Stimulated activated CD8-positive, alpha-beta memory T cell treated with anti-CD3 and anti-CD28 coated beads, Interleukin-7, amount 100 ng/mL, for 48 hours (primary cell): ENCODE measurements around the gene S100A4.
"Not testable (repeated sequence)": the region's sequence is repeated elsewhere in the genome, so short reads cannot be mapped to it uniquely, and the experiment has no call there.

Experiments
- DNase-seq, 2 donors: peaks; one replicate each; pipeline ENCODE4 v3.0.0-alpha.2; 2020; ENCODE audit warnings: low read depth in 1 of 2; ENCODE audit errors: extremely low read depth in 1 of 2

S100A4 gene

DNA sequence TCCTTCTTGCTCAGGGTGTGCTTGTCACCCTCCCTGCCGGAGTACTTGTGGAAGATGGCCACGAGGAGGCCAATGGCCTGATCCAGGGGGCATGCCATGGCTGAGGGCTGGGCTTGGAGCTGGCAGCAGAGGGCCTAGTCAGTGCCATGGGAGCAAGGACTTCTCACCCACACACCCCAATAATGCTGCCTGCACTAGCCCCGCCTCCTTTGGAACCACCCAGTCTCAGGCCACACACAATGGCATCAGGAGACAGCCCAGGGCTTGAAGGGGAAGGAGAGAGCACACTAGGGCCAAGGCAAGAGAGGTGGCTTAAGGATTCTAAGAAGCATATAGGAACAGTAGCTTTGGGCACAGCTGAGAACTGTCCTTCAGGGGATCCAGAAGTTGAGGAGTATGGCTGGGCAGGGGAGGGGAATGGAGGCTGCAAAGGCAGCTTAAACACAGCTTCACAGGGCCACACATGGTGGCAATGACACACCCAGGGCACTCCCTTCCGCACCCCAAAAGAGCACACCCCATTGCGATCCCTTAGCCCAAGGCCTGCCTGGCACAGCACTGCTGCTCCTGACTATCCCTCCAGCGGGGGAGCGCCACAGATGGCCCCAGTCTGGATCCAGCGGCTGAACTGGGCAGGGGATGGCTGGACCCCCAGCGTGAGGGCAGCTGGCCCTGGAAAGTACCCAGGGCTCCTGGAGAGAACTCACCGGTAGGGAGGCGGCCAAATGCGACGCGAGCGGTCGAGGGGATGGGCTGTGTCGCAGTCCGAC, 10.2 kb downstream of the S100A4 start, which contains the start of gene S100A6:
TSS of gene S100A6 (minus strand) at position 750 of the 770 bp plus-strand sequence. CDS start at position 98, 652 bp downstream.
- DNase-seq = no peak

DNA sequence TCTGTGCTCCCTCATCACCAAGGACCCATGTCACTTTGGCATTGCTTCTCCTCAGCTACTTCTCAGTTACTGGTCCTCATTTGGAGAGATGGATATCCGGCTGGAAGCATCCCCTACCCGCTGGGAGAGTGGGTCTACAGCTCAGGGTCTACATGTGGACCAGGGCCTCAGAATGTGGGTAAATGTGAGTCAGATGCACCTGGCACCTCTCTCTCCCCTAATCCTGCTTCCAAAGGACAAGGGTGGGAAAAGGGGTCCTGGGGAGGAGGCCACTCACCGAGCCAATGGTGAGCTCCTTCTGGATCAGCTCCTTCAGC, 10.7 kb downstream of the S100A4 start:
- no peak for DNase-seq

DNA sequence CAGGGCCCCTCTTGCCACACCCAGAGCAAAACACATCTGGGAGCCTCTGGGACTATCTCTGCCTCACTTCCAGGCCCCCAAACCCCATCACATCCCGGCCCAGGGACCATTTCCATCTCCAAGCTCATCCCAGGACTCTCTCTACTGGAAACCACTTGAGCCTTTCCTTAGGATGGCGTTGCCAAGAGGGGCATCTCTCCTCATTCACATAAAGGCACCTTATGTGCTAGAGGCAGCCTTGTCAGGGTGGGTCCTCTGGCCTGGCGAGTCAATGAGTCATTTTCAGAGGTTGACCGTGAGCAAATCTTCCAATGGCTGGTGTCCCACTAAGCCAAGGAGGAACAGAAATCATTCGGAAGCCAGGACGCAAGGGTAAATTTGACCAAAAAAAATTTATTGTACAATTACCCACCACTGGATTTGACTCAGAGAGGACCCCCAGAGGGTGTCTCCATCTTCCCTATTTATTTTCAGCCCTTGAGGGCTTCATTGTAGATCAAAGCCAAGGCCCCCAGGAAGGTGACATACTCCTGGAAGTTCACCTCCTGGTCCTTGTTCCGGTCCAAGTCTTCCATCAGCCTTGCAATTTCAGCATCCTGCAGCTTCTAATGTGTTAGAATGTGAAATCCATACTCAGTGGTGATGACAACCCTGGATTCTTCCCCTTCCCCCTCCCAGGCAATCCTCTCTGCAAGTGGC, 11.2 kb downstream of the S100A4 start:
- no peak for DNase-seq

DNA sequence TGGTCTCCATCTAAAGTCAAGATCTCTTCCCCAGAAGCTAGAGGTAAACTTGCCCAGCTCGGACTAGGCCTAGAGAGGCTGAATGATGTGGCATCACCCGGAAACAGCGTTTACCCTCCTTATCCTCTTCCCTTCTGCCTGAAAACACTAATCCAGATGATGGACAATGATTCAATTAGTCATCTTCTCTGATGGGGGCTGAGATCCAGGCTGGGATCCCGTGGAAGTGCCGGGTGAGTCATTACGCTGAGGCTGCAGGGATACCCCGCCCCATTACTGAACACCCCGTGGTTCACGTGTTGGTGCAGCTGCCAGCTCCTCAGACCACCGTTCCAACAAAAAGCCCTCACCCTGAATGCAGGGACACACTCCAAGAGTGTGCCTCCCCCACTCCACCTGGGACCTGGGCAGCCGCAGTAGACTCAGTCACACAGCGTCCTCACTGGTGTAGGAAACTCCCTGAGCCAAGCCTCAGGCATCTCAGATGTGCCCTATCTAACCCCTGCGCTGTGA, 11.9 kb downstream of the S100A4 start:
- DNase-seq = no peak

DNA sequence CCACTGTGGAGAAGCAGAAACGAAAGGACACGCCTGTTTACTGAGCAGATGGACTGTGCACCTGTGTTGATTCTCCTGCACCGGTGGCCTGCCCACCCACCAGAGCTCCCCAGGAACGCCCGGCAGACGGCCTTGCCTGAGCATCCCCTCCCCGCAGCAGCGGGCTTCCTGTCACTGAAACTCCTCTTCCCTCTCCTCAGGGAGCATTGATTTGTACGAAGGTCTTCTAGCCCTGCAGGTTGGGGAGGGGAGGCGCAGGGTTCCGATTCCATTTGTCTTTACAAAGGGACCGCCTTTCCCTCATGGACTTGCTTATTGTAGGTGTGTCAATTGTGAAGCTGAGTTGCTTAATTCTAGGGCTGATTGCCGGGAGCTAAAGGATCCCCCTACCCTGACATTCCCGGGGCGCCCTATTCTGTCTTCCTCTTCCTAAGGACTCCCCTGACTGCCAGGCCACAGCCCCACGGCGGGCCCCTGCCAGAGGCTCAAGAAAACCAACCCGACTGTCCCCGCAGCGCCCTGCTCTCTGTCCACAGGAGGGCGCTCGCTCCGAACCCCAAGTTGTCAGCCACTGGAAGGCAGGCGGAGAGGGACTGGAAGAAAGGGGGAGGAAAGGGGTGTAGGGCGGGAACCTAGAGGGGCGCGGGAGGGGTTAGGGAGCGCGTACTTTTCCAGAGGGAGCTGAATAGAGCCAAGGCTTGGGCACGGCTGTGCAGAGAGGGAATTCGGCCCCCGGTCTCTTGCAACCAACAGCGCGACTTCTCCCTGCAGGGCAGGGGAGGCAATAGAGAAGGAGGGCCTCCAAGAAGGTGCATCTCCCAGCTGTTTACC, 12.6 kb downstream of the S100A4 start:
- DNase-seq = peak in 1 of 2 donors; percentile 73

DNA sequence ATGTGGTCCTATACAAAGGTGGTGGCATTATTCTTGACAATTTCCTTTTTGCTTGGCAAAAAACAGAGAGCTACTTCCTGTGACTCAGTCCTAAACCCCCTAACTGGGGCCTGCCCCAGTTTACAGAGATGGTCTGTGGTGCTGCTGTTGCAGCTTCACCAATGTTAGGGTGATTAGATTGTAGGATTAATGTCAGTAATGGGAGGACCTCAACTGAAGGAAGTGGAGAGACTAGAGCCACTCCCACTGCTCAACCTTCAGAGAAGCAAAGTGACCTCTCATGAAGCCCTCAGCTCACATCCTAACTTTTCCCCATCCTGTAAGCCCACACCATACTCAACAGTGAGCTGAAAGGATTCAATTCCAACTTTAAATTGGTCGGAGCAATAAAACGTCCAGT, 13.4 kb downstream of the S100A4 start:
- no peak for DNase-seq

DNA sequence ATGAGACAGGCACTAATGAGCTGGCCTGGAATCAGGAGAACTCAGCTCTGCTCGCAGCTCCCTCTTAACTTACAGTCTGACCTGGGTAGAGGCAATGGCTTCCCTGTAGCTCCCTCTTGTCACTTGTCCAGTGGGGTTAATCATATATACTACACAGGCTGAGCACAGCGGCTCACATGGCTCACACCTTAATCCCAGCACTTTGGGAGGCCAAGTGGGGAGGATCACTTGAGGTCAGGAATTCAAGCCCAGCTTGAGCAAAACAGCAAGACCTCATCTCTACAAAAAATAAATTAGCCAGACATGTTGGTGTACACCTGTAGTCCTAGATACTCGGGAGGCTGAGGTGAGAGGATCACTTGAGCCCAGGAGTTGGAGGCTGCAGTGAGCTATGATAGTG, 14.0 kb downstream of the S100A4 start:
- DNase-seq = no peak

DNA sequence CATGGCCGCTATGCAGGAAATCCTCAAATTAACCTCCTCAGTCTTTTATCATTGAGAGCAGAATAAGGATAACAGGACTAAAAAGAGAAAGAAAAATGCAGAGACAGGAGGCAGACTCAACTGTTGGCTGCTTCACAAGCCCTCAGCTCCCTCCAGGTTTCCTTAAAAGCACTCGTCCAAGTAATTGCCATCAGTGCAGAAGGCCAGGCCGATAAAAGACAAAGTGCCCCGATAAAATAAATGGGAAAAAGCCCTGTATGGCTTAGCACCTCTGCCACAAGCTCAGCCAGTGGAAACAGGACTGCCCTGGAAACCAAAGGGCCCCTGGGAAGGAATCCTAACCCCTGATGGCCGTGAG, 17.9 kb downstream of the S100A4 start:
- no peak for DNase-seq

DNA sequence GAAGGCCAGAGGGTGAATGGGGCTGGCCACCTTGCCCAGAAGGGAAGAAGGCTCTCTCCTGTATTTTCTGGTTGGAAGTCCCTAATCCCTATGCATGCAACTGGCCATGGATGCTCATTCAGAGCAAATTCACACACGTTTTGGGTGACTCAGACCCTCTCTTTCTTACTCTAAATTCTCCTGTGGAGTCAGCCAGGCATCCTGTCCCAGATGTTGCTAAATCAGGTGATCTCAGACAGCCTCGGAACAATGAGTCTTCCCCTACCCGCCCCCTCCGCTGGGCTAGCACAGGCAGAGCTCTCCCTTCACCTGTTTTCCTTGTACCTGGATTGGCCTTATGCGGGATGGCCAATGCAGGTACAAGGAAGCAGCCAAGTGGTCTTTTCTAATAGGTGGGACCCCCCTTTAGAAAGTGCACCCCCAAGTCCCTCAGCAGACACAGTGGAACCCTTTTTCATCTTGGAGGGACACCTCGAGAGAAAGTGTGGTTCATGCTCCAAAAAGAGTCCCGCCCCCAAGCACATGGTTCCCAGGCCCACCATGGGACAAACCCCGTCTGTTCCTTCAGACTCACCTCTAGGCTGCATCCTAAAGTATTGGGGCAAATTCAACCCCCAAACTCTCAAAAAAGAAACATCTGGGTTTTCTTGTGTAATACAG, 18.5 kb downstream of the S100A4 start:
- DNase-seq = no peak

DNA sequence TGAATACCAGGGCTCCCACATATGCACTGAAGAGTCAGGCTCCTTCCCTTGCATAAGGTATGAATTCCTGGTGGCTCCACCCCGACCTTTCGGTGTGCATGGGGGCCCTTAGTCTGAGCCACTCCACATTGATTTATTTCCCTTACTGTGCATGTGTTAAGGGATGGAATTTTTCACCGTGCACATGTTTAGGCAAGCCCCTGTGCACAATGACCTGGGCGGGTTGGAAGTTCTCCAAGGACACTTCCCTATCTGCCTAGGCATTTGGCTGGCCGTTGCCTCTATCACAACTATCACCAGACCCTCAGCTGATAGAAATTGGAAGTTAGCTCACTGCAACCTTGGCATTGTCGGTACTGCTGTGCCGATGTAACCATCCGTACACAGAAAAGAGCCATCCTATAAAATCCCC, 19.5 kb downstream of the S100A4 start:
- no peak for DNase-seq

DNA sequence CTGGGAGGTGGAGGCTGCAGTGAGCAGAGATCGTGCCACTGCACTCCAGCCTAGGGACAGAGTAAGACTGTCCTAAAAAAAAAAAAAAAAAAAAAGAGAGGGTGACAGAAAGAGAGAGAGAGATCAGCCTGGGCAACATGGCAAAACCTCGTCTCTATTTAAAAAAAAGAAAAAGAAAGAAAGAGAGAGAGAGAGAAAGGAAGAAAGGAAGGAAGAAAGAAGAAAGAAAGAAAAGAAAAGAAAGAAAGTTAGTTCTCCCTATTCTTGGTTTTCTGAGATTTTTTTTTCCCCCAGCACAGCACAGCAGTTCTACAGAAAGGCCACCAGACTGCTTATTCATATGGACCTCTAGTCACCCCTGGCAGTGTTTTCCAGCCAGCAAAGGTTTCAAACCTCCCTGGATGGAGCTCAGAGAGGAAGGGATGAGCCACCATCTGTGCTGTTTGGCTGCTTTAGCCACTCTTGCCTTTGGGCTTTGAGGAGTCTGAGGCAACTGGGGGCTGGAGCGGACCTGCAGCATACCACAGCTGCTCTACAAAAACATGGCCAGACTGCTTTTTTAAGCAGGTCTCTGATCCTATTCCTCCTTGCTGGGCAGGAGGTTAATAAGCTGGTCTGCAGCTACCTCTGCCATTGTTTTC, 20.4 kb downstream of the S100A4 start:
- no peak for DNase-seq

DNA sequence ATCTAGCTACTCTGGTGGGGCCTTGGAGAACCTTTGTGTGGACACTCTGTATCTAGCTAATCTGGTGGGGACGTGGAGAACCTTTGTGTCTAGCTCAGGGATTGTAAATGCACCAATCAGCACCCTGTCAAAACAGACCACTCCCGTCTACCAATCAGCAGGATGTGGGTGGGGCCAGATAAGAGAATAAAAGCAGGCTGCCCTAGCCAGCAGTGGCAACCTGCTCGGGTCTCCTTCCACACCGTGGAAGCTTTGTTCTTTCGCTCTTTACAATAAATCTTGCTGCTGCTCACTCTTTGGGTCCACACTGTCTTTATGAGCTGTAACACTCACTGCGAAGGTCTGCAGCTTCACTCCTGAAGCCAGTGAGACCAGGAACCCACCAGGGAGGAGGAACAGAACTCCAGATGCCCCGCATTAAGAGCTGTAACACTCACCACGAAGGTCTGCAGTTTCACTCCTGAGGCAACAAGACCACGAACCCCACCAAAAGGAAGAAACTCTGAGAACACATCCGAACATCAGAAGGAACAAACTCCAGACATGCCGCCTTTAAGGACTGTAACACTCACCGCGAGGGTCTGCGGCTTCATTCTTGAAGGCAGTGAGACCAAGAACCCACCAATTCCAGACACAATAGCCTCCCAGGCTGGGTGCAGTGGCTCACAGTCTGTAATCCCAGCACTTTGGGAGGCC, 23.1 kb downstream of the S100A4 start:
- DNase-seq = not testable (repeated sequence)

DNA sequence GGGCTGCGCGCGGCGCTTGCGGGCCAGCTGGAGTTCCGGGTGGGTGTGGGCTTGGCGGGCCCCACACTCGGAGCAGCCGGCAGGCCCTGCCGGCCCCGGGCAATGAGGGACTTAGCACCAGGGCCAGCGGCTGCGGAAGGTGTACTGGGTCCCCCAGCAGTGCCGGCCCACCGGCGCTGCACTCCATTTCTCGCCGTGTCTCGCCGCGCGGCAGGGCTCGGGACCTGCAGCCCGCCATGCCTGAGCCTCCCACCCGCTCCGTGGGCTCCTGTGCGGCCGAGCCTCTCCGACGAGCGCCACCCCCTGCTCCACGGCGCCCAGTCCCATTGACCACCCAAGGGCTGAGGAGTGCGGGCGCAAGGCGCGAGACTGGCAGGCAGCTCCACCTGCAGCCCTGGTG, 23.8 kb downstream of the S100A4 start:
- DNase-seq = not testable (repeated sequence)

DNA sequence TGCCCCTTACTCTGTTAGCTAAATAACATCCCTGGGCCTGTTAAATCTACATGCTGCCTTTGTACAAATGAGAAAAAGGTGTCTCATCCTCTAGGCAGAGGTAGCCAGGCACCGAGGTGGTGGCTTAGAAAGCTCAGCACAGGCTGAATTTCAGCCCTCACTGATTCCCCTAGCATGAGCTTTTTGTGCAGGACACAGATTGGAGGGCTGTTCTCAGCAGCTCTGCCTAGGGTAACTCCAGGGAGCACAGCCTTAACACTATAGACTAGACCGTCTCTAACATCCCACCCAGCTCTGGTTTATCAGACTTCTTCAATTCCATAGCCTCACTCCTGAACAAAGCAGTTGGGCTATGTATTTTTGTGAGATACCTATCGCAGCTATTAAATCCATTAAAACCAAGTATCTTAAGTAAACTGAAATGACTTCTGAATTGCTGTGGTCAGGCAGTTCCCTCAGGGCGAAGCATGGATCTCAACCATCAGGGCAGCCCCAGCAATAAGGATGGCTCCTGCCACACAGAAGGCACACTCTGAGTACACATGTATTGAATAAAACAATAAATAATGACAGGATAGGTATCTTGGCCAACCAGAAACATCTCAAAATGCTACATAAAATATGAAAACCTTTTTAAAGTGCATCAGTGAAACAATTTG, 24.7 kb downstream of the S100A4 start:
- DNase-seq = no peak

DNA sequence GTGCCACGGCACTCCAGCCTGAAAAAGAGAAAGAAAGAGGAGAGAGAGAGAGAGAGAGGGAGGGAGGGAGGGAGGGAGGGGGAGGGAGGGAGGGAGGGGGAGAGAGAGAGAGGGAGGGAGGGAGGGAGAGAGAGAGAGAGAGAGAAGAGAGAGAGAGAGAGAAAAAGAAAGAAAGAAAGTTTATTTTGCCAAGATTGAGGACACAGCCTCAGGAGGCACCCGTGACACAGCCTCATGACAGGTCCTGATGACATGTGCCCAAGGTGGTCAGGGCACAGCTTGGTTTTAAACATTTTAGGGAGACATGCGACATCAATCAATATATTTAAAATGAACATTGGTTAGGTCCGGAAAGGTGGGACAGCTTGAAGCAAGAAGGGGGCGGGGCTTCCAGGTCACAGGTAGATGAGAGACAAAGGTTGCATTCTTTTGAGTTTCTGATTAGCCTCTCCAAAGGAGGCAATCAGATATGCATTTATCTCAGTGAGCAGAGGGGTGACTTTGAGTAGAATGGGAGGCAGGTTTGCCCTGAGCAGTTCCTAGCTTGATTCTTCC, 25.4 kb downstream of the S100A4 start:
- DNase-seq = not testable (repeated sequence)

DNA sequence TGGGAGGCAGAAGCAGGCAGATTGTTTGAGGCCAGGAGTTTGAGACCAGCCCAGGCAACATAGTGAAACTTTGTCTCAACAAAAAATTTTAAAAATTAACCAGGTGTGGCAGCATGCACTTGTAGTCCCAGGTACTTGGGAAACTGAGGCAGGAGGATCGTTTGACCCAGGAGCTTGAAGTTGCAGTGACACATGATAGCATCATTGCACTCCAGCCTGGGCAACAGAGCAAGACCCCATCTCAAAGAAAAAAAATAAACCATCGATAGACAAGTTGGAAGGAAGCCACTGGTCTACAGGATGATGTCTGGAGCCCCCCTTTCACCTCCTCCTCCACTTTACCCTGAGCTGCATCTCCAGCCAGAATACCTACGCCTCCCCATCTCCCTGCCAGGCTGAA, 26.4 kb downstream of the S100A4 start:
- DNase-seq = no peak

DNA sequence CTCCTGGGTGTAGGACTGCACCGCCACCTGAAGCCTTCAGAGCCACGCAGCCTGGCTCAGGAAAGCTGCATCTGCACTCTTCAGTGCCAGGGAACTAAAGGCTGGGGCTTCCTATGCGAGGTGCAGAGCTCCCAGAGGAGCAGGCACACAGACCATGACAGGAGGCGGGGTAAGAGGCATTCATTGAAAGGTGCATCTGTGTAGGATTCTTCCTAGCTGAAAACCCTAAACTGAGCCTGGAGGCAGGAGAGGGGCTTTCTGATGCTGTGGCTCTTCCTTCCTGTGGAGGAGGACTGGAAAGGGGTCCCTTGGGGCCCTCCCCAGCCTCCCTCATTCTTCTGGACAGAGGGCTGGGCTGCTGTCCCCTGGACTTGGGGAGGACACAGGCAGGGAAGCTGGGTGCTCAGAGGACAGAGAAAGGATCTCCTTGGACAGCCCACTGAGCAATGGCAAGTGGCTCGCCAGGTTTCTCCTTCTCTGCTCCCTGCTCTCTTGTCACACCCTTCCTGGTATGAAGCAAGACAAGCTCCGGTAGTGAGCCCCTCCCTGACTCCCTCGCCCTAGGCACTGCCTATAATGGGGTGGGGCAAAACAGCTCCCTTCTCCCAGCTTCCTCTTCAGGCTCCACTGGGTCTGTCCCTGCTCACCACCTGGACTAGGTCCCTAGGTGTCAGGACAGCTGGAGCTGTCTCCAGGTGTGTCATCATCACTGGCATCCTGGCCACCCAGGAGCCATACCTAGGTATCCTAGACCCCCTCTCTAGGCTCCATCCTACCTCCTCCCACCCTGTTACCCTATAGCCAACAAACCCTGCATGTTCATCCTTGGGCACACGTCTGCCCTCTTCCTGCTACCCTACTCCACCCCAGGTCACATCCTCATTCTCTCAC, 29.9 kb downstream of the S100A4 start:
- DNase-seq = no peak

DNA sequence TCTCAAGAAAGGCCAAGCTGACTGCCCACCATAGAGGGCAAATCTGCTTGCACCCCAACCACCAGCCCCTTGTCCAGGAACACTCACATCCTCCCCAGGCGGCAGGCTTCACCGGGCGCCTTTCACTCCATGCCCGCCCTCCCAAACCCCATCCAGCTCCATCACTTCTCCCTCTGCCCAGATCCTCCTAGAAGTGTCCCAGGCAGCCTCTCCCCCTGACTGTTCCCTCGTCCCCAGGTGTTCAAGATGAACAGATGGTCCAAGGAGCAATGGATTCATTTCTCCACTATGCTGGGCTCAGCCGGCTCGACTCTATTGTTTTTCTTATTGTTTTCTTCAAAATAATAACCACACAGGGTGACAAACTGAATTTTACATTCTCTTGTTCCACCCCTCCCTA, 31.9 kb downstream of the S100A4 start:
- no peak for DNase-seq
